Fibroblast of pulmonary artery (primary cell): ENCODE measurements around the gene PLEKHG1.

ENCODE experiments used
- DNase-seq: peaks from one replicate; pipeline ENCODE4 v3.0.0-alpha.2; 2010; ENCODE audit warnings: low read depth
- H3K4me3 ChIP-seq: replicated peaks from 2 replicates; pipeline ENCODE4 v1.5.1; 2011; ENCODE audit warnings: low read depth, mild to moderate bottlenecking, control low read depth, low read length, moderate library complexity
- CTCF ChIP-seq: IDR thresholded peaks from 2 replicates; pipeline ENCODE4 v1.5.1; 2011; ENCODE audit warnings: mild to moderate bottlenecking, control low read depth, low read length, inconsistent platforms; ENCODE audit errors: missing control alignments

Gene PLEKHG1

GRCh38 chr6:150622941-150623874 is 23.5 kb downstream of the PLEKHG1 start:
- TF ChIP-seq CTCF, result no peak
- DNase-seq, result no peak
- H3K4me3 ChIP-seq, result no peak overlapping the region

- no peak overlapping the region for H3K4me3 ChIP-seq
- no peak for TF ChIP-seq CTCF
- DNase-seq, result no peak
Observed at GRCh38 chr6:150624191-150624590, 24.5 kb downstream of the PLEKHG1 start.

GRCh38 chr6:150625927-150626326 is 26.2 kb downstream of the PLEKHG1 start:
- no peak for DNase-seq
- no peak for TF ChIP-seq CTCF
- no peak overlapping the region for H3K4me3 ChIP-seq

- no peak for TF ChIP-seq CTCF
- H3K4me3 ChIP-seq, result no peak overlapping the region
- no peak for DNase-seq
Observed at GRCh38 chr6:150627154-150627553, 27.5 kb downstream of the PLEKHG1 start.

- no peak for TF ChIP-seq CTCF
Observed at GRCh38 chr6:150627585-150628025, 27.9 kb downstream of the PLEKHG1 start.

GRCh38 chr6:150628908-150629307 is 29.2 kb downstream of the PLEKHG1 start:
- no peak for DNase-seq
- no peak for TF ChIP-seq CTCF
- H3K4me3 ChIP-seq, result no peak overlapping the region

More at GRCh38 chr6:150627585-150628025, 27.9 kb downstream of the PLEKHG1 start:
- DNase-seq, result peak; percentile 68
- H3K4me3 ChIP-seq, result no peak overlapping the region
